Spleen (tissue), 11 donors: ENCODE measurements around the gene ASTN1. TPM values are rescaled to one million over a fixed set of nuclear protein-coding genes. Genes with fewer than 3 reads are reported as not detected.
A peak's percentile ranks its signal among the peaks of the same experiment; 100 is the strongest.

Source experiments
- DNase-seq: peaks from one replicate; pipeline ENCODE4 v3.0.0-alpha.2; 2020
- H3K27ac ChIP-seq, 8 donors: fragments of 200-600 bp; sonication (generic) in 7 of 8; 1 replicate in 4 of 8; 2 replicates in 4 of 8; pipeline versions ENCODE4 v1.5.0 to v1.8.0; 2016 to 2021; ENCODE audit warnings: inconsistent platforms in 4 of 8, mild to moderate bottlenecking in 4 of 8, moderate library complexity in 1 of 8
- H3K27me3 ChIP-seq, 7 donors: fragments of 200-600 bp; sonication (generic) in 6 of 7; replicated peaks in 1 of 7; 1 replicate in 4 of 7; 2 replicates in 3 of 7; pipeline versions ENCODE4 v1.5.0 to v1.8.0; 2016 to 2021; ENCODE audit warnings: inconsistent platforms in 3 of 7, mild to moderate bottlenecking in 1 of 7
- H3K36me3 ChIP-seq, 6 donors: fragments of 200-600 bp; sonication (generic) in 5 of 6; 1 replicate in 4 of 6; 2 replicates in 2 of 6; pipeline versions ENCODE4 v1.5.0 to v1.8.0; 2016 to 2021; ENCODE audit warnings: inconsistent platforms in 2 of 6
- H3K4me1 ChIP-seq, 6 donors: fragments of 200-600 bp; sonication (generic) in 5 of 6; 1 replicate in 3 of 6; 2 replicates in 3 of 6; pipeline versions ENCODE4 v1.5.0 to v1.8.0; 2016 to 2021; ENCODE audit warnings: inconsistent platforms in 3 of 6
- H3K4me3 ChIP-seq, 8 donors: fragments of 200-600 bp; sonication (generic) in 7 of 8; 1 replicate in 4 of 8; 2 replicates in 4 of 8; pipeline versions ENCODE4 v1.5.0 to v1.8.0; 2016 to 2021; ENCODE audit warnings: inconsistent platforms in 4 of 8, mild to moderate bottlenecking in 4 of 8, moderate library complexity in 2 of 8
- H3K9me3 ChIP-seq, 8 donors: fragments of 200-600 bp; sonication (generic) in 7 of 8; 1 replicate in 4 of 8; 2 replicates in 4 of 8; pipeline versions ENCODE4 v1.5.0 to v1.8.0; 2016 to 2021; ENCODE audit warnings: inconsistent platforms in 4 of 8
- CTCF ChIP-seq, 11 experiments: fragments of 200-600 bp in 7 of 11; fragments of 450-650 bp in 4 of 11; sonication (generic) in 4 of 11; IDR thresholded peaks in 8 of 11; conservative IDR thresholded peaks in 3 of 11; 1 replicate in 7 of 11; 2 replicates in 4 of 11; pipeline versions ENCODE4 v1.4.0 to v1.8.0; 2016 to 2021; ENCODE audit warnings: antibody characterized with exemption in 11 of 11, inconsistent platforms in 4 of 11, mild to moderate bottlenecking in 1 of 11
- POLR2A ChIP-seq, 3 donors: fragments of 450-650 bp; IDR thresholded peaks; one replicate each; pipeline ENCODE4 v1.5.1; 2017; ENCODE audit warnings: antibody characterized with exemption in 3 of 3, mild to moderate bottlenecking in 1 of 3
- POLR2AphosphoS5 ChIP-seq, 3 donors: sonication (generic); formaldehyde crosslinking; IDR thresholded peaks; one replicate each; pipeline ENCODE4 v1.5.1; 2017; ENCODE audit warnings: antibody characterized with exemption in 3 of 3
- WGBS, 5 donors: extraction: QIAGEN DNeasy Blood & Tissue Kit in 3 of 5; methylation state at CpG; one replicate each; pipeline versions ENCODE4 v1.1.5 to v1.1.7; 2013 to 2018; 5-methylcytosine and 5-hydroxymethylcytosine counted together
- intact Hi-C: fragments of 100-400 bp; cut with DNase I; formaldehyde crosslinking; loops from one replicate; pipeline ENCODE4 v1.15.0; 2023; ENCODE audit warnings: low total_unique reads
- polyA plus RNA-seq, 3 donors: library from polyadenylated mRNA; stranded (reverse); fragments of 200-250 nt; gene quantifications; one replicate each; pipeline ENCODE4 v1.2.1, GENCODE V29; 2013
- total RNA-seq, 7 donors: library from RNA; depleted of rRNA in 3 of 7; stranded (reverse); fragments of >200 nt in 3 of 7; fragmentation: NEBNext Ultra II Directional in 4 of 7; extraction: Animal tissue kit (Norgen Biotek cat#: 25700) in 4 of 7; gene quantifications; one replicate each; pipeline versions ENCODE4 v1.1.0 to v1.2.1, GENCODE V29; 2016 to 2021
- donor health status: healthy with polysubstance abuse.
- donor health status: DM: no; HTN: no; CAD: no; lungs with moderate emphysema.
- donor health status: DM: no; HTN: no; CAD: no.
- donor health status: Bipolar disorder and iron deficiency.
- donor health status: healthy.
- donor health status: DM: no; HTN: no; CAD: no.
- donor health status: DM: yes; HTN: yes; CAD: no.

Gene ASTN1
- total and polyA plus RNA-seq, 10 donors, result 0.56 to 7.5 (median 4.2) TPM

- H3K36me3 ChIP-seq, result no peaks in the 10 kb centered on the region
- DNase-seq, result no peak
- peaks cover 0 to 9% (median 0%) of the 10 kb centered on the region in 6 donors for H3K4me1 ChIP-seq
- H3K9me3 ChIP-seq, result no peaks in the 10 kb centered on the region
- H3K4me3 ChIP-seq, result peak overlapping the region in 6 of 8 donors; percentile 18 to 66 (median 37)
- H3K27me3 ChIP-seq, result peaks cover 0 to 66% (median 26%) of the 10 kb centered on the region in 7 donors
- 6 to 7% (median 7%) methylated on average over 9 of the region's 9 CpGs for WGBS, 5 donors
- H3K27ac ChIP-seq, result no peak overlapping the region
- intact Hi-C loops, result no loop called here
- TF ChIP-seq POLR2A (IDR thresholded peaks at IDR 0.05) (no peak), CTCF (IDR thresholded peaks at IDR 0.05 in 8 of 11, conservative IDR thresholded peaks at IDR 0.05 in 3 of 11) (no peak), POLR2AphosphoS5 (IDR thresholded peaks at IDR 0.05) (no peak)
These were observed 542 bp upstream of the ASTN1 start for GRCh38 chr1:177165069-177165439.

GRCh38 chr1:177163844-177164379, 600 bp downstream of the ASTN1 start:
- Histone ChIP-seq H3K4me3 (peak overlapping the region; percentile 18 to 66 (median 31)), H3K27ac (no peak overlapping the region), H3K4me1 (peaks cover 0 to 9% (median 0%) of the 10 kb centered on the region in 6 donors), H3K9me3 (no peaks in the 10 kb centered on the region), H3K36me3 (no peaks in the 10 kb centered on the region), H3K27me3 (peaks cover 0 to 58% (median 26%) of the 10 kb centered on the region in 7 donors)
- 3 to 7% (median 4%) methylated on average over 8 to 15 of the region's 15 CpGs for WGBS, 5 donors
- DNase-seq, result no peak
- TF ChIP-seq POLR2A (IDR thresholded peaks at IDR 0.05) (no peak), CTCF (IDR thresholded peaks at IDR 0.05 in 8 of 11, conservative IDR thresholded peaks at IDR 0.05 in 3 of 11) (no peak), POLR2AphosphoS5 (IDR thresholded peaks at IDR 0.05) (no peak)
- intact Hi-C loops, result no loop called here

GRCh38 chr1:177162243-177162642, 2.3 kb downstream of the ASTN1 start:
- Histone ChIP-seq H3K36me3 (no peaks in the 10 kb centered on the region), H3K27ac (no peak overlapping the region), H3K4me1 (peaks cover 0 to 9% (median 0%) of the 10 kb centered on the region in 6 donors), H3K9me3 (no peaks in the 10 kb centered on the region), H3K4me3 (no peak overlapping the region), H3K27me3 (peaks cover 0 to 49% (median 26%) of the 10 kb centered on the region in 7 donors)
- DNase-seq, result no peak
- 70 to 85% (median 74%) methylated on average over 2 of the region's 2 CpGs for WGBS, 5 donors
- intact Hi-C loops, result no loop called here
- TF ChIP-seq POLR2A (IDR thresholded peaks at IDR 0.05) (no peak), POLR2AphosphoS5 (IDR thresholded peaks at IDR 0.05) (no peak), CTCF (IDR thresholded peaks at IDR 0.05 in 8 of 11, conservative IDR thresholded peaks at IDR 0.05 in 3 of 11) (no peak)

GRCh38 chr1:177146499-177146898, 18.0 kb downstream of the ASTN1 start:
- H3K27ac ChIP-seq, result no peak overlapping the region
- intact Hi-C loops, result no loop called here
- DNase-seq, result no peak
- no peak overlapping the region for H3K4me3 ChIP-seq
- TF ChIP-seq POLR2A (IDR thresholded peaks at IDR 0.05), result no peak
- TF ChIP-seq CTCF (IDR thresholded peaks at IDR 0.05 in 8 of 11, conservative IDR thresholded peaks at IDR 0.05 in 3 of 11), result no peak
- no peak for TF ChIP-seq POLR2AphosphoS5 (IDR thresholded peaks at IDR 0.05)
- H3K4me1 ChIP-seq, result no peaks in the 10 kb centered on the region
- WGBS, 5 donors, result 74 to 84% (median 76%) methylated on average over 2 of the region's 2 CpGs
- H3K9me3 ChIP-seq, result no peaks in the 10 kb centered on the region
- H3K36me3 ChIP-seq, result no peaks in the 10 kb centered on the region
- H3K27me3 ChIP-seq, result no peaks in the 10 kb centered on the region
